ENCODE measurements around the gene ANKRD13D.

Gene ANKRD13D

DNA sequence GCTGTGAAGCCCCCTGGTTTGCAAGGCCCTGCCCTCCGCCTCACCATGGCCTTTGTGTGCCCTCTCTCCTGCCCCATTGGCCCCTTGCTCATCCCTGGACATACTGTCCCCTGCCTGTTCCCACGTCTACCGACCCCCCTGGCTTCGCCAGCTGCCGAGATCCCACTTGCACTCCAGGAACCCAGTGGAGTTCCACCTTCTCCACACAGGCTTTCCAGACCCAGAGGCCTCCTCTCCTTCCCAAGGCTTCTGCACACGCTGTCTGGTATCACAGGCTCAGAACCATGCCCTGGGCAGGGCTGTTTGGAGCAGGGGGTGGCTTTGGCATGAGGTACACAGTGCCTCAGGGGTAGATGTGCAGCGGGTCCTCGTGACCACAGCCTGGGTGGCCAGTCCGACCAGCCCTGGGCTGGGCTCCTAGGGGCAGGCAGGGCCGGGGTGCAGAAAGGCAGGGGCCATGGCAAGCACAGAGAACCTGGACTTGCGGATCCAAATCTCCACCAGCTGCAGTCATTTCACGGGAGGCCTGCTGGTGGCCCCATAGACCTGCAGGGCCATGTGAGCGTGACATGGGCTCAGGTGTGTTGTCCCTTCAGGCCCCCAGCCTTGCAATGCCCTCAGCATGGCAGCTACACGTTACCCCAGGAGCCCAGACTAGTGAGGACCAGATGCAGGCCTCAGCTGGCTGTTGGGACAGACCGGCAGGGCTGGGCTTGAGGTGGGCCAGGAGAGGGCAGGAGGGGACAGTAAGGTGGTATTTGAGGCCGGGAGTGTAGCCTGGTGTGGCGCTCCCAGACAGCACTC, 13.3 kb upstream of the ANKRD13D start:
- no peak for DNase-seq

DNA sequence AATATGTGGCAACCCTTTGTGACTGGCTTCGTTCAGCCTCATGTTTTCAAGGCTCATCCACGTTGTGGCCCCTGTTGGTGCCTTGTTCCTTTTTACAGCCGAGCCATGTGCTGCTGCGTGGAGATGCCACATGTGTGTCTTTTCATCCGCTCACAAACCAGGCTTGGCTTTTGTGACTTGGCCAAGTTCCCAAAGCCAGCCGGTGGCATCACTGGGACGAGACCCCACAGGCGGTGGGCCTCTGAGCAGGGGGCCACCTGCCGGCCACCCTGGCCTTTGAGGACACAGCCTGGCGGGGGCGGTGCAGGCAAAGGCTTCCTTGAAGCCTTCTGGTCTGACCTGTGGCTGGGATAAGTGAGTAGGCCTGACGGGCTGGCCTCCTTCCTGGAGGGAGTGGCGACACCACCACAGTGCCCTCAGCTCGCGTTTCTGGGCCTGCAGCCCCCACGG, 12.3 kb upstream of the ANKRD13D start:
- DNase-seq, result peak; percentile 98

DNA sequence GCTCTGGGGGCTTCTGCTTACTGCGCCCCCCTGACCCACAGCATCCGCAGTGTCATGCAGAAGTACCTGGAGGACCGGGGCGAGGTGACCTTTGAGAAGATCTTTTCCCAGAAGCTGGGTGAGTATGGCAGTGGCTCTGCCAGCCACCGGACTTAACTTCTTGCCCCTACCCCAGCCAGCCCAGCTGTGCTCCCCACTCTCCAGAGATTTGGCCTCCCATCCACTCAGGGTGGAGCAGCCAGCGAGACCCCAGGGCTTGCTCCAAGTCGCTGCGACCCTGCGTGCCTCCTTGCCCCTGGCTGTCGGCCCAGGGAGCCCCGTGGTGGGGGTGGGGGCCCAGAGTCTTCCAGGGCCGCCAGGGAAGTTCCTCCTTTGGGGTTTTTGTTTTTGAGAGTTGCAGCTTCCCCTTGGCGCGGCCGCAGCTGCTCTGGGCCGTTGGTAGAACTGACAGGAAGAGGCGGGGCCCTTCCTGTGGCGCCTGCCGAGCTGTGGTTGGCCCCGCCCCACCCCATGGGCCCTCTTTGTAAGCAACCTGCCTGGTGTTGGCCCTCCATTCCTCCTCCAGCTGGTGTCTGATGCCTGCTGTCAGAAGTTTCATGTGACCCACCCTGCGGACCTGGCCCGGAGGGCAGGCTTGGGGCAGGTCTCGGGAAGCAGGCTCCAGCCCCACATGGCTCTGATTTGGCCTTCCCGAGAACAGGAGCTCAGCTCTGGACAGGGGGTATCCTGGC, 11.7 kb upstream of the ANKRD13D start:
- peak; percentile 99 for DNase-seq

DNA sequence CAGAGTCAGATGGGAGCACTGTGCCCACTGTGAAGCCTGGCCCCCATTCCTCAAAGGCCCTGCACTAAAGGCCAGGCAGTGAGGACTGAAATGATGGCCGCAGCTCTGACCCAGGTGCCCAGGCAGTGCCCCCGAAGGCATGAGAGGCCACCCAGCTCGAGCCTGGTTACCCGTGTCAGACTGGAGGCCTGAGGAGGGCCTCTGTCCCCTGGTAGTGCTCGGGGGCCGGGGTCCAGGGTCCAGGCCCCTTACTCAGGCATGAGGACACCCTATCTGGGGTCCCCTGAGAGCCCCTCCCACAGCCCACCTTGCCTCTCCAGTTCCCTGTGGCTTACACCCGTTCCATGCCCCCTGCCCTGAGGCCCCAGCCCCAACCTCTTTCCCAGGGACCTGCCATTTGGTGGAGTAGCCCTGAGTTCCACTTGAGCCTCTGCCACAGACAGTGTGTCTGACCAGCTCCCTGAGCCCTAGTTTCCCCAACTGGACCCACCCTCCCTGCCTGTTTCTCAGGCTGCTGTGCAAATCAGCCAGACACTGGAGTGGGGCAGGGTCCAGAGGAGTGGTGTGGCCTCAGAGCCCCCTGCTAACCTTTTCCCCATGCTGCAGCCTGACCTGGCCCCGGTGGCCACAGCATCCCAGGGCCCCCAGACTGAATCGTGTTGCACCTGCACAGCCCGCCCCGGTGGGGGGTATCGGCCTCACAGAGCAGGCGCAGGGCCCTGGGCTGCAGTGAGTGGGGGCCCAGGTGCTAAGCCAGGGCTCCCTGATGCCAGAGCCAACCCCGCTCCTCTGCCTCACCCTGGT, 10.8 kb upstream of the ANKRD13D start:
- DNase-seq, result no peak

DNA sequence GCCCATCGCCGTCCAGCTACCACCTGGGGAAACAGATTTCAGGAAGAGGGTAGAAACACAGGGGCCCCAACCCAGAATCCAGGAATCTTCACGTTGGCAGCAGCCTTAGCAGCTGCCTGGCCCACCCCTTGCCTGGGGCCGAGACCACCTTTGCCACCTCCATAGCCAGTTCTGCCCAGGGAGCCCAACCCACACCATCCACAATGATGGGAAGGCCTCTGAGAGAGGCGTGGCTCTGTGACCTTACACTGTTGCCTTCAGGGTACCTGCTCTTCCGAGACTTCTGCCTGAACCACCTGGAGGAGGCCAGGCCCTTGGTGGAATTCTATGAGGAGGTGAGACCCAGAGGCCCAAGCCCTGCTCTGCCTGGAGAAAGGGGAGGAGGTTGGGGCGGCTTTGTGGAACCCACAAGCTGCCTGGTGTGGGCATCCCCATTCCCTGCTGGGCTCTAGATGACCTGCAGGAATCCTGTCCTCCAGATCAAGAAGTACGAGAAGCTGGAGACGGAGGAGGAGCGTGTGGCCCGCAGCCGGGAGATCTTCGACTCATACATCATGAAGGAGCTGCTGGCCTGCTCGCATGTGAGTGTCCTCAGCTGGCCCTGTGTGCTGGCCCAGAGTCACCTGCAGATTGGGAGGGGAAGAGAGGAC, 10.0 kb upstream of the ANKRD13D start:
- no peak for DNase-seq

DNA sequence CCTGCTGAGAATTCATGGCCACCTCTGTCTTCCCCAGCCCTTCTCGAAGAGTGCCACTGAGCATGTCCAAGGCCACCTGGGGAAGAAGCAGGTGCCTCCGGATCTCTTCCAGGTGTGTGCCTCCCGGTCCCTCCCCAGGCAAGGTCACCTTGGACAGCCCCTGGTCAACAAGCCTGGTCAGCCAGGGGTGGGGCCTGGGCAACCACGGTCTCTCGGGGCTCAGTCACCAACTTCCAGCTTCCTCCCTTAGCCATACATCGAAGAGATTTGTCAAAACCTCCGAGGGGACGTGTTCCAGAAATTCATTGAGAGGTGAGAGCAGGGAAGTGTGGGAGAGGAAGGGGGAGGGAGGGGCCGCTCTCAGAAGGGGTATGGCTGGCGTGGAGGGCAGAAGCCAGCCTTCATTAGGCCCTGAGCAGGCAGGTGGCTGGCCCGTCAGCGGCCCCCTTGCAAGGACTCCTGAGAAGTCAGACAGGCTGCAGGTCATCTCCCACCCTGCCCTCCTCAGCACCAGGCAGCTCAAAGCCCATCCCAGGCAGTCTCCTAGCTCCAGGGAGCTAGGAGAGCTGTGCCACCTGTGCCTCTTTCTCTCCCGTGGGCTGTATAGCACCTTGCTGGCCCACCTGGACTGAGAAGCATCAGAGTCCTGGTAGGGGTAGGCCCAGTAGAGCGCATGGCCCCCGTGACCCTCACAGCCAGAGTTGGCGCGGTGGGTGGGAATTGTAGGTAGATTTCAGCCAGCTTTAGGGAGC, 9.3 kb upstream of the ANKRD13D start:
- DNase-seq, result no peak

DNA sequence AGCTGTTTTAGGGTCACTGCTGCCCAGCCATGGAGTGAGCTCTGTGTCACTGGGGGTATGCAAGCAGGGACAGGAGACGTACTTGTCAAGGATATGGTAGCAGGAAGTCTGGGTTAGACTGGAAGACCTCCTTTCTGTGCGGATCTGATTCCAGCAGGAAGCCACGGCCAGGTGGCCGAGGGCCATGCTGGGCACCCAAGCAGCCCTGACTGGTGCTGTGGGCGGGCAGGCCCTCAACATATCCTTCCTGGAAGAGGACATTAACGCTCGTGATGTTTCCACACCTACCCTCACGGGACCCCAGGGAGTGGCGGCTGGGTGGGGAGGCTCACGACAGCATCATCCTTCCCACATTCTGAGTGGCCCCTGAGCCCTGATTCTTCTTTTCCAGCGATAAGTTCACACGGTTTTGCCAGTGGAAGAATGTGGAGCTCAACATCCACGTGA, 8.7 kb upstream of the ANKRD13D start:
- DNase-seq, result no peak

DNA sequence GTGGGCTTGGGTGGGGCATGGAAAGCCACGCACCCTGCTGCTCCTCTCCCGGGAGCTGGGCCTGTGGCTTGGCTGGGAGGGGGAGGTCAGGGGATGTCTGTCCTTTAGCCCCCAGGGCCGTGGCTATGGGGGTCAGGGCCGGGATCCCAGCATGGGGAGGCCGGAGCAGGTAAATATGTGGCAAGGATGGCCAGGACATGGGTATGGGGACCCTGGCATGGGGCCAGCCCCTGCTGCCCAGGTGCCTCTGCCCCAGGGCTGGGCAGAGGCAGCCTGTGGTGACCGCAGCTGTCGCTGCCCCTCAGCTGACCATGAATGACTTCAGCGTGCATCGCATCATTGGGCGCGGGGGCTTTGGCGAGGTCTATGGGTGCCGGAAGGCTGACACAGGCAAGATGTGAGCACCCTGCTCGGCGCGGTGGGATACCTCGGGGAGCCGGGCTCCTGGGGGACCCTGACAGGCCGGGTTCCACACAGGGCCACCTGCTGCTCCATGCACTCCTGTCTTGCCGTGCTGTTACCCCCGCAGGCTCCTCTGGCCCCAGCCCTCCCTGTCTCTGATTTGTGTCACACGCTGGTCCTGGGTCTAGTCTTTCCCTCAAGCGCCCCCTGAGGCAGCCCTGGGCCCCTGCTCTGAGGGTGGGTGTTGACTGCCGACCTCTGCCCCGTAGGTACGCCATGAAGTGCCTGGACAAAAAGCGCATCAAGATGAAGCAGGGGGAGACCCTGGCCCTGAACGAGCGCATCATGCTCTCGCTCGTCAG, 8.1 kb upstream of the ANKRD13D start:
- DNase-seq, result no peak

DNA sequence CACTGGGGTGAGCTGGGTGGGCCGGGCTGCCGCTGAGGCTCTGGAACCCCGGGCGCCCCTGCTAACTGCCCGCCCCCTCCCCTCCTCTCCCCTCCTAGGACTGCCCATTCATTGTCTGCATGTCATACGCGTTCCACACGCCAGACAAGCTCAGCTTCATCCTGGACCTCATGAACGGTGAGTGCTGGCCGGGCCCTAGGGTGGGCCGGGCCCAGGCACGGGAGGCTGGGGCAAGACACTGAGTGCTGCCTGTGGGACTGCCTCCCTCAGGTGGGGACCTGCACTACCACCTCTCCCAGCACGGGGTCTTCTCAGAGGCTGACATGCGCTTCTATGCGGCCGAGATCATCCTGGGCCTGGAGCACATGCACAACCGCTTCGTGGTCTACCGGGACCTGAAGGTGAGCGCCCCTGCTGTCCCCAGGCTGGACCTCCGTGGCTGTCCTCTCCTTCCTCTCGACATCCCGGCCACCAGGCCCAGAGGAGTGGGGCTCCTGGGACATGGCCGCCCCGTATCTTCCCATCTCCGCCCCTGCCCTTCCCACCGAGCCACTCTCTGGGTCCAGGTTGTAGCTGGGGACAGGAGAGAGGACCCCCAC, 7.5 kb upstream of the ANKRD13D start:
- DNase-seq, result no peak

DNA sequence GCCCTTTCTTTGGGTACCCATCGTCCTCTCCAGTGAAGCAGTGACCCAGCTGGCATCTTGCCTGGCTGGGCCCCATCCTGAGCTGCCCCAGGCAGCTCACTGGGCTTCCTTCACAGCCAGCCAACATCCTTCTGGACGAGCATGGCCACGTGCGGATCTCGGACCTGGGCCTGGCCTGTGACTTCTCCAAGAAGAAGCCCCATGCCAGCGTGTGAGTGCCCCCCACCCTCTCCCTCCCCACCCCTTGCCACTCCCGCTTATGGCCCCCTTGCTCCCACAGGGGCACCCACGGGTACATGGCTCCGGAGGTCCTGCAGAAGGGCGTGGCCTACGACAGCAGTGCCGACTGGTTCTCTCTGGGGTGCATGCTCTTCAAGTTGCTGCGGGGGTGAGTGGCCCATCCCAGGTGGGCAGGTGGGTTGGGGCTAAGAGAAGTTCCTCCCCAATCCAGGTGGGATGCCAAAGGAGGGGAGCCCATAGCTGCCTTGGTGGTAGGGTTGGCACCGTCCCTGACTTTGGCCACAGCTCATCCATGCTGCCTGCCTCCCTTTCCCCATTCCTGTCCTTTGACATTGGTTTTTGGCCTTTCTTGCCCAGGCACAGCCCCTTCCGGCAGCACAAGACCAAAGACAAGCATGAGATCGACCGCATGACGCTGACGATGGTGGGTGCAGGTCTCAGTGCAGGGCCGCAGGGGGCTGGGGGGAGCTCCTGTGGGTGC, 6.8 kb upstream of the ANKRD13D start:
- DNase-seq, result no peak

DNA sequence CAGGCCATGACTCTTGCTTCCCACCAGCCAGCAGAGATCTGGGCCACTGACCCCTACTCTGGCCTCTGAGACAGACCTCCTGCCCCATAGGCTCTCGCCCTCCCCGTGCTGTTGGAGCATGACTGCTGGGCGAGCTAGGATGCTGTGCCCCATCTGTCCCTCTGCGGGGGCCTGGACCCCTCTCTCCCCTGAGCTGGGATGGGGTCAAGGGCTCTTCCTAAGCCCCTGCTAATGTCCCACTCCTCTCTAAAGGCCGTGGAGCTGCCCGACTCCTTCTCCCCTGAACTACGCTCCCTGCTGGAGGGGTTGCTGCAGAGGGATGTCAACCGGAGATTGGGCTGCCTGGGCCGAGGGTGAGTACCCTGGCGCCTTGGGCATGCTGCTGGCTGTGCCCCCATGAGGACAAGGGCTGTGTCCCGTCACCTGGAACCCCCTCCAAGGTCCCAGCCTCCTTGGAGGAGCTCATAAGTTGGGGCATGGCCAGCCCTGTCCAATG, 6.2 kb upstream of the ANKRD13D start:
- DNase-seq, result no peak

DNA sequence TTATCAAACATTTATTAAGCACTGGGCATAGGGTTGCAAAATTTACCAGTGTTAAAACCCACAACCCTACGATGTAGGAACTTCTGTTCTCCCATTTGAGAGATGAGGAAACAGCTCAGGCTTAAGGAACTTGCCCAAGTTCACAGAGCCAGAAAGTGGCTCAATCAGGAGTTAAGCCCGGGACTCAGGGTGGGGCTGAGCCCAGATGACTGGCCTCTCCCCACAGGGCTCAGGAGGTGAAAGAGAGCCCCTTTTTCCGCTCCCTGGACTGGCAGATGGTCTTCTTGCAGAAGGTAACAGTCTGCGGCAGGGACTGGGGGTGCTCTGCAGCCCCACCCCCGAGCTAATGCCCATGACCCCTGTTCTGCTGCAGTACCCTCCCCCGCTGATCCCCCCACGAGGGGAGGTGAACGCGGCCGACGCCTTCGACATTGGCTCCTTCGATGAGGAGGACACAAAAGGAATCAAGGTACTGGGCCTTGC, 5.6 kb upstream of the ANKRD13D start:
- no peak for DNase-seq

DNA sequence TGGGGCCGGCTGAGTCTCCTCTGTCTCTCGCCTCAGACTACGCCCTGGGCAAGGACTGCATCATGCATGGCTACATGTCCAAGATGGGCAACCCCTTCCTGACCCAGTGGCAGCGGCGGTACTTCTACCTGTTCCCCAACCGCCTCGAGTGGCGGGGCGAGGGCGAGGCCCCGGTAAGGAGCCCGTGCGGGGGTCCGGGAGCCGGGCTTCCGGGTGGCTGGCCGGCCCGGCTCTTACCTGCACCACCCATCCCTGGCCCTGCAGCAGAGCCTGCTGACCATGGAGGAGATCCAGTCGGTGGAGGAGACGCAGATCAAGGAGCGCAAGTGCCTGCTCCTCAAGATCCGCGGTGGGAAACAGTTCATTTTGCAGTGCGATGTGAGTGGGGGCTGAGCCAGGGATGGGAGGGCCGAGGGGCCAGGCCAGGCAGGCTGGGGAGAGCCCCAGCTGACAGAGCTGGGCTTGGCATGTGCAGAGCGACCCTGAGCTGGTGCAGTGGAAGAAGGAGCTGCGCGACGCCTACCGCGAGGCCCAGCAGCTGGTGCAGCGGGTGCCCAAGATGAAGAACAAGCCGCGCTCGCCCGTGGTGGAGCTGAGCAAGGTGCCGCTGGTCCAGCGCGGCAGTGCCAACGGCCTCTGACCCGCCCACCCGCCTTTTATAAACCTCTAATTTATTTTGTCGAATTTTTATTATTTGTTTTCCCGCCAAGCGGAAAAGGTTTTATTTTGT, 4.1 kb upstream of the ANKRD13D start:
- DNase-seq, result no peak

DNA sequence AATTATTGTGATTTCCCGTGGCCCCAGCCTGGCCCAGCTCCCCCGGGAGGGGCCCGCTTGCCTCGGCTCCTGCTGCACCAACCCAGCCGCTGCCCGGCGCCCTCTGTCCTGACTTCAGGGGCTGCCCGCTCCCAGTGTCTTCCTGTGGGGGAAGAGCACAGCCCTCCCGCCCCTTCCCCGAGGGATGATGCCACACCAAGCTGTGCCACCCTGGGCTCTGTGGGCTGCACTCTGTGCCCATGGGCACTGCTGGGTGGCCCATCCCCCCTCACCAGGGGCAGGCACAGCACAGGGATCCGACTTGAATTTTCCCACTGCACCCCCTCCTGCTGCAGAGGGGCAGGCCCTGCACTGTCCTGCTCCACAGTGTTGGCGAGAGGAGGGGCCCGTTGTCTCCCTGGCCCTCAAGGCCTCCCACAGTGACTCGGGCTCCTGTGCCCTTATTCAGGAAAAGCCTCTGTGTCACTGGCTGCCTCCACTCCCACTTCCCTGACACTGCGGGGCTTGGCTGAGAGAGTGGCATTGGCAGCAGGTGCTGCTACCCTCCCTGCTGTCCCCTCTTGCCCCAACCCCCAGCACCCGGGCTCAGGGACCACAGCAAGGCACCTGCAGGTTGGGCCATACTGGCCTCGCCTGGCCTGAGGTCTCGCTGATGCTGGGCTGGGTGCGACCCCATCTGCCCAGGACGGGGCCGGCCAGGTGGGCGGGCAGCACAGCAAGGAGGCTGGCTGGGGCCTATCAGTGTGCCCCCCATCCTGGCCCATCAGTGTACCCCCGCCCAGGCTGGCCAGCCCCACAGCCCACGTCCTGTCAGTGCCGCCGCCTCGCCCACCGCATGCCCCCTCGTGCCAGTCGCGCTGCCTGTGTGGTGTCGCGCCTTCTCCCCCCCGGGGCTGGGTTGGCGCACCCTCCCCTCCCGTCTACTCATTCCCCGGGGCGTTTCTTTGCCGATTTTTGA, 3.3 kb upstream of the ANKRD13D start:
- no peak for DNase-seq

DNA sequence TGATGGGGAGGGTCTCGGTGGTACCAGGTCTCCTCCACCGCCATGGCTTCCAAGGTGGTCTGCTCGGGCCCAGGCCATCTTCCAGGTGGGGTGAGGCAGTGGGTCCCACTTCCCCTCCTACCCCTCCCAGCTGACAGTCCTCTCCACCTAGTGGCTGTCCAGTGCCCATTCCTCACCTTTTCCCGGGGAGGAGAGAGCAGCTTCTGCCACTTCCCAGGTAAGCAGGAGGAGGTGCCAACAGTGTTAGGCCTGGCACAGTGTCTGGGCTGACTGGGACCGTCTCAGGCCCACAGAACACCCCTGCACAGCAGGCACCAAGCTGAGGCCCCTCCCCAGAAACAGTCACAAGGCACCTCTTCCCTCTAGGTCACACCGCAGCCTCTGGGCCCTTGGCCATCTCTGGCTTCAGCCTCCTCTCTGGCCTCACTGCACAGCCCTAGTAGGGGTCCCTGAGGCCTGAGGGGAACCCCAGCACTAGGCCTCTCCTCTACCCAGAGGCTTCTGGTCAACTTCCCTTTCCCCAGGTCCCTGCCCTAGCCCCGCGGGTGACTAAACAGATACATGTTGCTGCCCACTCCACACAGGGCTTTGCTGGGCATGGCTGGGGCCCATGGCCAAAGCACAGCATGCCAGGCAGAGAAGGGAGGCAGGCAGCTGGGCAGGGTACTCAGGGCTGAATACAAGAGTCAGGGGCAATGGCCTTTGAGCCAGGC, 2.3 kb upstream of the ANKRD13D start:
- peak; percentile 71 for DNase-seq

DNA sequence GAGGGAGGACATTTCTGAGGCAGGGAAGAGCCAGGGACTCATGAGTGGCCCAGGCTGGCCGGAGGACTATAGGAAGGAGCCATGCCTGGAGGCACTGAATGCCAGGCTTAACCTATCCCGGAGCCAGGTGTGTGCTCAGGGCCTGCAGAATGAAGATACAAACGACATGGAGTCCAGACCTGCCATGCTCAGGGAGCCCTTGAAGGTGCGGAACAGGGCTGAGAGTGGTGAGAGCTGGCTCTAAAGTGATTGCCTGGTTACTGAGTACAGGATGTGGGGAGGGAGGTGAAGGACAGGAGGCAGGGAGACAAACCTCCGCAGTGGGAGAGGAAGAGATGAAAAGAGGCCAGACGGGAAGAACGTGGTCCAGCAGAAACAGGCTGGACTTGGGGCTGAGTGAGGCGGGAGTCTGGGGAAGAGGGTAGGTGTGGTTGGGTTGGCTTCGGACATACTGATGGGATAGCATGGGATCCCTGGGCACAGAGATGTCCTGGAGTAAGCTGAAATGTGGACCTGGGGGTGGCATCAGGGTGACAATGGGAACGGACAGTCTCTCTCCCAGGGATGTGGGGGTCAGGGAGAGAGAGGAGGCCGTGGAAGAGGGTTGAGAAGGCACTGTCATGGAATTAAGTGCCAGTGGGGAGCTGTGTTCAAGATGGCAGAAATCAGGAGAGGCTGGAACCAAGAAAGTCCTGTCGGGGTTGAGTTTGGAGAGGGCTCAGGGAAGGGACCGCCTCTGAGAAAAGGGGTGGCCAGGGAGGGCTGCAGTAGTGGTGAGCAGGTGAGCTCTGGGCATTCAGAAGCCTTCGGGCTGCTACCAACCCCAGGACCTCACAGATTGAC, 1.5 kb upstream of the ANKRD13D start:
- DNase-seq, result no peak

DNA sequence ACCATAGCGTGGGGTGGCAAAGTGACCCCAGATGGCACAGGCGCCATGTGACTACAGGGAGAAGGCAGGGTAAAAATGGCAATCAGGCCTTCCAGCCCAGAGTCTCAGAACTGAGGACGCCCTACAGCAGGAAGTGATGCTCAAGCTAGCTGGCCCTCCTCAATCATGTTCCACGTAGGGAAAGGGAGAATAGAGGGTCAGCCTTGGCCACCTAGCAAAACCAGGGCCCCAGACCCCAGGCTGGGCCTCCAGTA, 978 bp upstream of the ANKRD13D start:
- peak; percentile 93 for DNase-seq
